Retinal pigment epithelial cell (primary cell): Measurements from ENCODE around the gene PTPRD.

Source experiments
- DNase-seq: peaks from one replicate; pipeline ENCODE4 v3.0.0-alpha.2; 2010; ENCODE audit warnings: low read depth
- H3K4me3 ChIP-seq: 2 replicates; pipeline ENCODE4 v1.5.1; 2011; ENCODE audit warnings: mild to moderate bottlenecking, low read length, control low read depth, moderate library complexity
- CTCF ChIP-seq: conservative IDR thresholded peaks from 2 replicates; pipeline ENCODE4 v1.5.1; 2011; ENCODE audit warnings: low read depth, low read length, control low read depth, inconsistent platforms

Gene PTPRD

GRCh38 chr9:10134266-10134665 lies 478.5 kb downstream of the PTPRD start:
- DNase-seq: no peak
- H3K4me3 ChIP-seq: no peak overlapping the region
- no peak for TF ChIP-seq CTCF

- no peak overlapping the region for H3K4me3 ChIP-seq
- DNase-seq: no peak
- TF ChIP-seq CTCF: no peak
Measured at GRCh38 chr9:10130061-10130675, 482.6 kb downstream of the PTPRD start.

GRCh38 chr9:10127867-10128266 lies 484.9 kb downstream of the PTPRD start:
- TF ChIP-seq CTCF: no peak
- no peak for DNase-seq
- no peak overlapping the region for H3K4me3 ChIP-seq

- DNase-seq: no peak
- no peak overlapping the region for H3K4me3 ChIP-seq
- TF ChIP-seq CTCF: no peak
Measured at GRCh38 chr9:10112798-10113197, 500.0 kb downstream of the PTPRD start.

- TF ChIP-seq CTCF: no peak
- DNase-seq: no peak
- no peak overlapping the region for H3K4me3 ChIP-seq
Measured at GRCh38 chr9:10112070-10112469, 500.7 kb downstream of the PTPRD start.

GRCh38 chr9:10108815-10109214 lies 504.0 kb downstream of the PTPRD start:
- TF ChIP-seq CTCF: no peak
- no peak overlapping the region for H3K4me3 ChIP-seq
- DNase-seq: no peak

- TF ChIP-seq CTCF: no peak
- DNase-seq: no peak
- no peak overlapping the region for H3K4me3 ChIP-seq
Measured at GRCh38 chr9:10104774-10105173, 508.0 kb downstream of the PTPRD start.
